ENCODE data around the gene ARSH.

DNA sequence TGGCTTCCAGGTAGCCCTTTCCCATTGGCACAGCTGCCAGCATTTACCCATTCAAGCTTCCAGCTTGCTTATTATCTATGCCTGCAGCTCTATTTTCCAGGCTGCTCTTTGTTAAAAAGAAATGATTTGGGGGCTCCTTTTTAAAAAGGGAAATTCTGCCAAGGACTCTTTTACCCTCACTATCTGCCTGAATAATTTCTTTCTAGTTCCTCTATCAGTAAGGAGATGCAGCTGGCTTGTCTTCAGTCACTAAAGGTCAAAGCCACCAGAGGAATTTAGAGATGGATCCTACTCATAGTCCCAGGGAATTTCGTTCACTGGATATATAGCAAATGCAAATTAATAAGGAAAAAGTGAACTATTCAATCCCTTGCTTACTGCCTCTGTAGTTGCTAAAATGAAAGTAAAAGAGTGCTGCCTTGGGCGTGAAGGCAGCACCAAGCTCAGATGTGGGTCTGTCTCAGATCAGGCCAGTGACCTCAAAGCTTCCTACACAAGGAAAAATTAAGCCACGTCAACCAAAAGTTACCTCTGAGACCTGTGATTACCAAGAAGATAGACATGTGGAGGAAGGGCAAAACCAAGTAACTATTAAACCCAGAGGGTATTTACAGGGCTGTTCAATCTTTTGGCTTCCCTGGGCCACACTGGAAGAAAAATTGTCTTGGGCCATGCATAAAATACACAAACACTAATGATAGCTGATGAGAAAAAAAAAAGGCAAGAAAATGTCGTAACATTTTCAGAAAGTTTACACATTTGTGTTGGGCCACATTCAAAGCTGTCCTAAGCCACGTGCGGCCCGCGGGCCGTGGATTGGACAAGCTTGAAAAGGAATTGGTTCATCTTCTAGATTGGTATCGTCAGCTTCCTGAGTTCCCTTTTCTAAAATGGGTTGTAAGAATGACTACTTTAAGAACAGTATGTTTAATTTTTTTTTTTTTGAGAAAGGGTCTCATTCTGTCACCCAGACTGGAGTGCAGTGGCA is 40.2 kb downstream of the ARSH start:
- no peak for TF ChIP-seq GABPA (IDR thresholded peaks at IDR 0.05; ENCODE audit: low read depth)
- TF ChIP-seq, protein P1, sequence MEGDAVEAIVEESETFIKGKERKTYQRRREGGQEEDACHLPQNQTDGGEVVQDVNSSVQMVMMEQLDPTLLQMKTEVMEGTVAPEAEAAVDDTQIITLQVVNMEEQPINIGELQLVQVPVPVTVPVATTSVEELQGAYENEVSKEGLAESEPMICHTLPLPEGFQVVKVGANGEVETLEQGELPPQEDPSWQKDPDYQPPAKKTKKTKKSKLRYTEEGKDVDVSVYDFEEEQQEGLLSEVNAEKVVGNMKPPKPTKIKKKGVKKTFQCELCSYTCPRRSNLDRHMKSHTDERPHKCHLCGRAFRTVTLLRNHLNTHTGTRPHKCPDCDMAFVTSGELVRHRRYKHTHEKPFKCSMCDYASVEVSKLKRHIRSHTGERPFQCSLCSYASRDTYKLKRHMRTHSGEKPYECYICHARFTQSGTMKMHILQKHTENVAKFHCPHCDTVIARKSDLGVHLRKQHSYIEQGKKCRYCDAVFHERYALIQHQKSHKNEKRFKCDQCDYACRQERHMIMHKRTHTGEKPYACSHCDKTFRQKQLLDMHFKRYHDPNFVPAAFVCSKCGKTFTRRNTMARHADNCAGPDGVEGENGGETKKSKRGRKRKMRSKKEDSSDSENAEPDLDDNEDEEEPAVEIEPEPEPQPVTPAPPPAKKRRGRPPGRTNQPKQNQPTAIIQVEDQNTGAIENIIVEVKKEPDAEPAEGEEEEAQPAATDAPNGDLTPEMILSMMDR (IDR thresholded peaks at IDR 0.05; ENCODE audit: insufficient read depth, low read length) = no peak
